ENCODE data around the gene PSMD1.
A peak's percentile ranks its signal among the peaks of the same experiment; 100 is the strongest.
"Not testable (repeated sequence)": the region's sequence is repeated elsewhere in the genome, so short reads cannot be mapped to it uniquely, and the experiment has no call there.

The PSMD1 gene

DNA sequence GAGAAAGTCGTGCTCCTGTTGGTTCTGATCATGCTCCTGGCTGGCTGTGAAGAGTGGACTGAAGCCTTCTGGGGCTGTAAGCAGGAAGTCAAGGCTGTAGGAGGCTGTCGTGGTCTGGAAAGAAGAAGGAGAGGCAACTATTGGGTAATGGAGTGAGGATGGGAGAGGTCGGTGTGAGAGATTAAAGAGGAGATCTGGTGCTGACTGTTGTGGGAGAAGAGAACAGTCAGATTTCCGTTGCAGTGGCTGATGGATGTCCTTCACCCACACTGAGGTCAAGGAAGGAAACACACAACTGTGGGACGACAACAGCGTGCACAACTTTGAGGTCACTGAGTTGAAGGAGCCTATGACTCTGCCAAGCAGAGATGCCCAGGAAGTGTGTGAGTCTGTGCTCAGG, 2.8 kb upstream of the PSMD1 start:
- Histone ChIP-seq H3K4me1 (ENCODE audit: control insufficient read depth, insufficient read depth, low read length, poor library complexity, severe bottlenecking) (peaks cover 13% of the 10 kb centered on the region), H3K4me3 (ENCODE audit: insufficient read depth, low read depth, low read length, poor library complexity, severe bottlenecking) (no peak overlapping the region), H3K36me3 (ENCODE audit: control insufficient read depth, insufficient read depth, low read length) (no peaks in the 10 kb centered on the region), H3K27ac (ENCODE audit: insufficient read depth, low read length, poor library complexity, severe bottlenecking) (no peak overlapping the region), H3K27me3 (replicated peaks; ENCODE audit: control insufficient read depth, insufficient read depth, low read length, poor library complexity, severe bottlenecking) (peaks cover 2% of the 10 kb centered on the region), H3K9me3 (ENCODE audit: control insufficient read depth, low read length) (no peaks in the 10 kb centered on the region)
- no peak for DNase-seq

DNA sequence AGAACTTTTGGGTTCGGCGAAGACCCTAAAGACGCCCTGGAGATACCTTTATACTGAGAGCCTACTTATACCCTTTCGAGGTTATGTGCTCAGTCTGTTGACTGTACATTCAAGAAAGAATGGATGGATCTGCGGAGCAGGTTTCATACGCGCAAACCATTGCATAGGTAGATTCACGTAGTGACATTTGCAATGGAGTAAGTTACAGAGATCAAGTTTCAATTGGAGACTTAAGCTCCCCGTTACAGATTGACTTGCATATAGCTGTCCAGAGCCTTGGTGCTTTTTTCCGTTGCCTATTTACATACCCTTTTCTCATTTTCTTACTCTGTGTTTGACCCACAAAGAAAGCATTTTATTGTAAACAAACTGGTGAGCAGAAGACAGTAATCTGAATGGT, 923 bp downstream of the PSMD1 start:
- Histone ChIP-seq H3K27me3 (replicated peaks; ENCODE audit: control insufficient read depth, insufficient read depth, low read length, poor library complexity, severe bottlenecking) (no peaks in the 10 kb centered on the region), H3K9me3 (ENCODE audit: control insufficient read depth, low read length) (no peaks in the 10 kb centered on the region), H3K36me3 (ENCODE audit: control insufficient read depth, insufficient read depth, low read length) (peaks cover 10% of the 10 kb centered on the region), H3K27ac (ENCODE audit: insufficient read depth, low read length, poor library complexity, severe bottlenecking) (peak overlapping the region; percentile 90), H3K4me3 (ENCODE audit: insufficient read depth, low read depth, low read length, poor library complexity, severe bottlenecking) (peak overlapping the region; percentile 100), H3K4me1 (ENCODE audit: control insufficient read depth, insufficient read depth, low read length, poor library complexity, severe bottlenecking) (peaks cover 9% of the 10 kb centered on the region)
- DNase-seq = no peak

- no peak overlapping the region for H3K27ac ChIP-seq (ENCODE audit: insufficient read depth, low read length, poor library complexity, severe bottlenecking)
- H3K27me3 ChIP-seq (replicated peaks; ENCODE audit: control insufficient read depth, insufficient read depth, low read length, poor library complexity, severe bottlenecking) = no peaks in the 10 kb centered on the region
- peaks cover 20% of the 10 kb centered on the region for H3K36me3 ChIP-seq (ENCODE audit: control insufficient read depth, insufficient read depth, low read length)
- no peaks in the 10 kb centered on the region for H3K9me3 ChIP-seq (ENCODE audit: control insufficient read depth, low read length)
- no peak for DNase-seq
- H3K4me3 ChIP-seq (ENCODE audit: insufficient read depth, low read depth, low read length, poor library complexity, severe bottlenecking) = no peak overlapping the region
- peaks cover 8% of the 10 kb centered on the region for H3K4me1 ChIP-seq (ENCODE audit: control insufficient read depth, insufficient read depth, low read length, poor library complexity, severe bottlenecking)
These were observed 2.3 kb downstream of the PSMD1 start for GRCh38 chr2:231058761-231059550.

DNA sequence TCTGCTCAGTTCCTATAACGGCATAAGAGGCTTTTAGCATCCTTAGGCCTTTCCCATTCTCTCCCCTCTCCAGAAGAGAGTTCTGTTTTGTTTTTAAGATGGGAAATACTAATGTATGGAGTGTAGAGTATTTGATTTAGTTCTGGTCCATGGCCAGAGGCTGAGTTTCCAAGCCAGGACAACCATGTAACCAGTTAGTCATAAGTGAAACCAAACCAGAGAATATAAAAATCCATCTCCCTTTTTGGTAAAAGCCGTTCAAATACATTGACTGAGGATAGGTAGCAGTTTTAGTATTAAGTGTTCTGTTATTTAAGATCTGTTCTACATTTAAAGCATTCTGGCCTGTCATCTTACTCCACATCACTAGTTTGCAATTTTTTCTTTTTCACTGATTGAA, 3.1 kb downstream of the PSMD1 start:
- Histone ChIP-seq H3K4me1 (ENCODE audit: control insufficient read depth, insufficient read depth, low read length, poor library complexity, severe bottlenecking) (peaks cover 8% of the 10 kb centered on the region), H3K36me3 (ENCODE audit: control insufficient read depth, insufficient read depth, low read length) (peaks cover 22% of the 10 kb centered on the region), H3K9me3 (ENCODE audit: control insufficient read depth, low read length) (no peaks in the 10 kb centered on the region), H3K27ac (ENCODE audit: insufficient read depth, low read length, poor library complexity, severe bottlenecking) (no peak overlapping the region), H3K27me3 (replicated peaks; ENCODE audit: control insufficient read depth, insufficient read depth, low read length, poor library complexity, severe bottlenecking) (no peaks in the 10 kb centered on the region), H3K4me3 (ENCODE audit: insufficient read depth, low read depth, low read length, poor library complexity, severe bottlenecking) (no peak overlapping the region)
- DNase-seq = no peak

DNA sequence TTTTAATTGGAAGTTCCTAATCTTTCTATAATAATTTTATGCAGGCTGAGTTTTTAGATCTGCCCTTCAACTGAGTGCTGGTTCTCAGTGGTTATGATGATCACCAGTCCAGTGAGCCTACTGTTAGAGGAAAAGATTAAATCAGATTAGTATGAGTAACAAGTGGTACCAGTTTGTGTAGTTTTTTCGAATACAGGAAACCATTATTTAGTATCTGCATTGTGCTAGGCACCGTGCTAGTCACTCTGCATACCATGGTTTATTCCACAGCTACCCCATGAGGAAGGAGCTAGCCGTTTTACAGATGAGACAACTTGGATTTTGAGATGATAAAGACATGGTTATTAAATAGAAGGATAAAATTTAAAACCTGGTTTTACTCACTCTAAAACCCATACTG, 6.1 kb downstream of the PSMD1 start:
- H3K9me3 ChIP-seq (ENCODE audit: control insufficient read depth, low read length) = no peaks in the 10 kb centered on the region
- no peak for DNase-seq
- H3K27ac ChIP-seq (ENCODE audit: insufficient read depth, low read length, poor library complexity, severe bottlenecking) = no peak overlapping the region
- H3K36me3 ChIP-seq (ENCODE audit: control insufficient read depth, insufficient read depth, low read length) = peaks cover 43% of the 10 kb centered on the region
- H3K27me3 ChIP-seq (replicated peaks; ENCODE audit: control insufficient read depth, insufficient read depth, low read length, poor library complexity, severe bottlenecking) = no peaks in the 10 kb centered on the region
- no peak overlapping the region for H3K4me3 ChIP-seq (ENCODE audit: insufficient read depth, low read depth, low read length, poor library complexity, severe bottlenecking)
- peaks cover 5% of the 10 kb centered on the region for H3K4me1 ChIP-seq (ENCODE audit: control insufficient read depth, insufficient read depth, low read length, poor library complexity, severe bottlenecking)

- no peaks in the 10 kb centered on the region for H3K4me1 ChIP-seq (ENCODE audit: control insufficient read depth, insufficient read depth, low read length, poor library complexity, severe bottlenecking)
- H3K27me3 ChIP-seq (replicated peaks; ENCODE audit: control insufficient read depth, insufficient read depth, low read length, poor library complexity, severe bottlenecking) = no peaks in the 10 kb centered on the region
- H3K36me3 ChIP-seq (ENCODE audit: control insufficient read depth, insufficient read depth, low read length) = peaks cover 48% of the 10 kb centered on the region
- H3K4me3 ChIP-seq (ENCODE audit: insufficient read depth, low read depth, low read length, poor library complexity, severe bottlenecking) = no peak overlapping the region
- no peak overlapping the region for H3K27ac ChIP-seq (ENCODE audit: insufficient read depth, low read length, poor library complexity, severe bottlenecking)
- H3K9me3 ChIP-seq (ENCODE audit: control insufficient read depth, low read length) = no peaks in the 10 kb centered on the region
- no peak for DNase-seq
These were observed 6.7 kb downstream of the PSMD1 start for GRCh38 chr2:231063347-231063746.

GRCh38 chr2:231065966-231066365, 9.3 kb downstream of the PSMD1 start:
- no peak overlapping the region for H3K4me3 ChIP-seq (ENCODE audit: insufficient read depth, low read depth, low read length, poor library complexity, severe bottlenecking)
- no peaks in the 10 kb centered on the region for H3K9me3 ChIP-seq (ENCODE audit: control insufficient read depth, low read length)
- no peaks in the 10 kb centered on the region for H3K27me3 ChIP-seq (replicated peaks; ENCODE audit: control insufficient read depth, insufficient read depth, low read length, poor library complexity, severe bottlenecking)
- no peak overlapping the region for H3K27ac ChIP-seq (ENCODE audit: insufficient read depth, low read length, poor library complexity, severe bottlenecking)
- no peaks in the 10 kb centered on the region for H3K4me1 ChIP-seq (ENCODE audit: control insufficient read depth, insufficient read depth, low read length, poor library complexity, severe bottlenecking)
- H3K36me3 ChIP-seq (ENCODE audit: control insufficient read depth, insufficient read depth, low read length) = peaks cover 60% of the 10 kb centered on the region
- DNase-seq = no peak

DNA sequence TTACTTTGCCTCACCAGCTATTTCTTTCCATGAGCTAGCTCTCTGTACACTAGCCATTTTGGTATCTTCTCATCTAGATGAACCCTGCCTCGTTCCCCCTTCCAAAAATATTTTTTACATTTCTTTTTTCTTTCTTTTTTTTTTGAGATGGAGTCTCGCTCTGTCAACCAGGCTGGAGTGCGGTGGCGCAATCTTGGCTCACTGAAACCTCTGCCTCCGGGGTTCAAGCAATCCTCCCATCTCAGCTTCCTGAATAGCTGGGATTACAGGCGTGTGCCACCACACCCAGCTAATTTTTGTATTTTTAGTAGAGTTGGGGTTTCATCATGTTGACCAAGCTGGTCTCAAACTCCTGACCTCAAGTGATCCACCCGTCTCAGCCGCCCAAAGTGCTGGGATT, 10.9 kb downstream of the PSMD1 start:
- not testable (repeated sequence) for H3K9me3 ChIP-seq (ENCODE audit: control insufficient read depth, low read length); H3K4me3 ChIP-seq (ENCODE audit: insufficient read depth, low read depth, low read length, poor library complexity, severe bottlenecking); DNase-seq; H3K27me3 ChIP-seq (replicated peaks; ENCODE audit: control insufficient read depth, insufficient read depth, low read length, poor library complexity, severe bottlenecking); H3K4me1 ChIP-seq (ENCODE audit: control insufficient read depth, insufficient read depth, low read length, poor library complexity, severe bottlenecking); H3K27ac ChIP-seq (ENCODE audit: insufficient read depth, low read length, poor library complexity, severe bottlenecking)
- peaks cover 58% of the 10 kb centered on the region for H3K36me3 ChIP-seq (ENCODE audit: control insufficient read depth, insufficient read depth, low read length)

GRCh38 chr2:231068525-231069222, 12.0 kb downstream of the PSMD1 start:
- DNase-seq = no peak
- Histone ChIP-seq H3K4me1 (ENCODE audit: control insufficient read depth, insufficient read depth, low read length, poor library complexity, severe bottlenecking) (no peaks in the 10 kb centered on the region), H3K27ac (ENCODE audit: insufficient read depth, low read length, poor library complexity, severe bottlenecking) (no peak overlapping the region), H3K4me3 (ENCODE audit: insufficient read depth, low read depth, low read length, poor library complexity, severe bottlenecking) (no peak overlapping the region), H3K36me3 (ENCODE audit: control insufficient read depth, insufficient read depth, low read length) (peaks cover 59% of the 10 kb centered on the region), H3K9me3 (ENCODE audit: control insufficient read depth, low read length) (no peaks in the 10 kb centered on the region), H3K27me3 (replicated peaks; ENCODE audit: control insufficient read depth, insufficient read depth, low read length, poor library complexity, severe bottlenecking) (no peaks in the 10 kb centered on the region)

- Histone ChIP-seq H3K27me3 (replicated peaks; ENCODE audit: control insufficient read depth, insufficient read depth, low read length, poor library complexity, severe bottlenecking) (no peaks in the 10 kb centered on the region), H3K4me3 (ENCODE audit: insufficient read depth, low read depth, low read length, poor library complexity, severe bottlenecking) (no peak overlapping the region), H3K9me3 (ENCODE audit: control insufficient read depth, low read length) (no peaks in the 10 kb centered on the region), H3K36me3 (ENCODE audit: control insufficient read depth, insufficient read depth, low read length) (peaks cover 54% of the 10 kb centered on the region), H3K27ac (ENCODE audit: insufficient read depth, low read length, poor library complexity, severe bottlenecking) (no peak overlapping the region), H3K4me1 (ENCODE audit: control insufficient read depth, insufficient read depth, low read length, poor library complexity, severe bottlenecking) (no peaks in the 10 kb centered on the region)
- no peak for DNase-seq
These were observed 12.8 kb downstream of the PSMD1 start for GRCh38 chr2:231069379-231070054.

All from effector memory CD4-positive, alpha-beta T cell (primary cell).